AG04449 (cell line): Measurements from ENCODE around the gene MARVELD1.

Experiments
- CTCF ChIA-PET: fragments of 350-600 bp; formaldehyde crosslinking; extraction: SDS; loops from one replicate; lab custom pipeline; 2021; ENCODE audit warnings: antibody characterized with exemption; lab: Yijun Ruan, JAX
- POLR2A ChIA-PET: fragments of 400-600, 350-600 bp; formaldehyde crosslinking; extraction: SDS; loops from one replicate; lab custom pipeline; 2020; ENCODE audit warnings: antibody characterized with exemption, inconsistent platforms; lab: Yijun Ruan, JAX
- DNase-seq: peaks from one replicate; pipeline ENCODE4 v3.0.0-alpha.2; 2010; ENCODE audit warnings: low read depth, low spot score
- H3K4me3 ChIP-seq: 2 replicates; pipeline ENCODE4 v1.5.1; 2011; ENCODE audit warnings: low read depth, mild to moderate bottlenecking, control low read depth, low read length
- TF ChIP-seq, protein P1 (sequence below): IDR thresholded peaks from one replicate; pipeline ENCODE4 v1.5.1; 2011; ENCODE audit warnings: mild to moderate bottlenecking, moderate library complexity, low read length, control low read depth, inconsistent platforms; ENCODE audit not compliant: insufficient read depth; ENCODE audit errors: missing control alignments

The MARVELD1 gene

GRCh38 chr10:97714401-97715258, 1.1 kb downstream of the MARVELD1 start:
- H3K4me3 ChIP-seq, result peak overlapping the region; percentile 69
- ChIA-PET POLR2A (interaction anchor here (0.5 to 3.6 kb wide), 4 partner anchors 11 to 1695 kb away, joined by 3 to 46 read pairs (median 23); partner anchors contain the start of genes AVPI1 and ZFYVE27), CTCF (interaction anchor here (0.6 to 21.1 kb wide), 8 partner anchors 10 to 142 kb away, joined by 3 to 664 read pairs (median 80); partner anchors contain the start of genes ANKRD2, AVPI1 and ZFYVE27)
- TF ChIP-seq, protein P1, sequence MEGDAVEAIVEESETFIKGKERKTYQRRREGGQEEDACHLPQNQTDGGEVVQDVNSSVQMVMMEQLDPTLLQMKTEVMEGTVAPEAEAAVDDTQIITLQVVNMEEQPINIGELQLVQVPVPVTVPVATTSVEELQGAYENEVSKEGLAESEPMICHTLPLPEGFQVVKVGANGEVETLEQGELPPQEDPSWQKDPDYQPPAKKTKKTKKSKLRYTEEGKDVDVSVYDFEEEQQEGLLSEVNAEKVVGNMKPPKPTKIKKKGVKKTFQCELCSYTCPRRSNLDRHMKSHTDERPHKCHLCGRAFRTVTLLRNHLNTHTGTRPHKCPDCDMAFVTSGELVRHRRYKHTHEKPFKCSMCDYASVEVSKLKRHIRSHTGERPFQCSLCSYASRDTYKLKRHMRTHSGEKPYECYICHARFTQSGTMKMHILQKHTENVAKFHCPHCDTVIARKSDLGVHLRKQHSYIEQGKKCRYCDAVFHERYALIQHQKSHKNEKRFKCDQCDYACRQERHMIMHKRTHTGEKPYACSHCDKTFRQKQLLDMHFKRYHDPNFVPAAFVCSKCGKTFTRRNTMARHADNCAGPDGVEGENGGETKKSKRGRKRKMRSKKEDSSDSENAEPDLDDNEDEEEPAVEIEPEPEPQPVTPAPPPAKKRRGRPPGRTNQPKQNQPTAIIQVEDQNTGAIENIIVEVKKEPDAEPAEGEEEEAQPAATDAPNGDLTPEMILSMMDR, result no peak
- no peak for DNase-seq

GRCh38 chr10:97715259-97715874, 1.8 kb downstream of the MARVELD1 start:
- ChIA-PET CTCF (interaction anchor here (1.3 to 21.1 kb wide), 6 partner anchors 10 to 143 kb away, joined by 4 to 664 read pairs (median 80); partner anchors contain the start of genes ANKRD2, AVPI1 and ZFYVE27), POLR2A (interaction anchor here (0.5 to 3.6 kb wide), 4 partner anchors 10 to 1696 kb away, joined by 3 to 46 read pairs (median 21); partner anchors contain the start of gene AVPI1)
- TF ChIP-seq, protein P1, result no peak
- H3K4me3 ChIP-seq, result peak overlapping the region; percentile 69
- no peak for DNase-seq

DNA sequence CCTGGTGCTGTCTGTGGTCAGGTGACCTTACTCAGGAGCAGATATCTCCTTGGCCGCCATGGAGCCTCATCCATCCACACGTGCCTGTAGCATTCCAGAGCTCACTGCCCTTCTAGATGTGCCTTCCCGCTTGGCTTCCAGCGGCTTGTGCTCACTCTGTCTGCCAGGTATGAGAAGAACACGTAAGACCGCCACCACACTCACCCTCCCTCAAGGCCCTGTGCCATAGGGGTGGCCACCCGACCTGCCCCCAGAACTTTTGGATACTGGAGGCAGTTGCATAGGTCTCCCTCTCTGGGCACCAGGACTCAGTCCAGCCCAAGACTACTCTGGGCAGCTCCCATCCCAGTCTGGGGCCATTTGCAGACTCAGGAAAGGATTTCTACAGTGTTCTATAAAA, 4.1 kb downstream of the MARVELD1 start:
- POLR2A ChIA-PET, result interaction anchor here (1.4 kb wide), 1 partner anchor 34 kb away, joined by 3 read pairs; no protein-coding TSS in a partner anchor

GRCh38 chr10:97718178-97718577, 4.6 kb downstream of the MARVELD1 start:
- TF ChIP-seq, protein P1, result no peak
- no peak for DNase-seq
- no peak overlapping the region for H3K4me3 ChIP-seq
- ChIA-PET CTCF (interaction anchor here (3.1 to 21.1 kb wide), 5 partner anchors 8 to 34 kb away, joined by 19 to 664 read pairs (median 43); partner anchors contain the start of genes AVPI1 and ZFYVE27), POLR2A (interaction anchor here (1.4 kb wide), 1 partner anchor 34 kb away, joined by 3 read pairs; no protein-coding TSS in a partner anchor)

More for the DNA sequence above, 4.1 kb downstream of the MARVELD1 start:
- TF ChIP-seq, protein P1, result no peak
- DNase-seq, result no peak
- H3K4me3 ChIP-seq, result no peak overlapping the region
- CTCF ChIA-PET, result interaction anchor here (0.9 to 21.1 kb wide), 7 partner anchors 8 to 46 kb away, joined by 4 to 664 read pairs (median 37); partner anchors contain the start of genes AVPI1 and ZFYVE27

DNA sequence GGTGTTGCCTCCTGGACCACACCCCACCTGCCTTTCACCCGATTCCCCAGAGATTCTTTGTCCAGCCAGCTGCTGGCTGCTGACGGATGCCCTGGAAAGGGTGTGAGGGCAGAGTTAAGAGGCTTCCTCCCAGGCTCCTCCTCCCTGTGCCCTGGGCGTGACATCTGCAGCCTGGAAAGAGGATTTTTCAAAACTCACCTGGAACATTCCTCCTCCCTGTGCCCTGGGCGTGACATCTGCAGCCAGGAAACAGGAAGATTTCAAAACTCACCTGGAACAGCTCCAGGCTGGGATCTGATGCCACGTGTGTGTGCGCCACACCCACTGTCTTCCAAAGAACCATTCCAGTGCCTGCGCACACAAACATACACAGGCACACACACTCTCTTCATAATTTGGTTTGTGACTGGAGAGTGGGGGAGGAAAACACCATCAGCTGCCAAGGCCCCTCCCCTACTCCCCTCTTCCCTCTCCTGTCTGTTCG, 5.2 kb downstream of the MARVELD1 start:
- H3K4me3 ChIP-seq, result no peak overlapping the region
- CTCF ChIA-PET, result interaction anchor here (3.1 to 21.1 kb wide), 6 partner anchors 7 to 34 kb away, joined by 19 to 664 read pairs (median 69); partner anchors contain the start of genes AVPI1 and ZFYVE27

More for the DNA sequence above, 5.2 kb downstream of the MARVELD1 start:
- POLR2A ChIA-PET, result interaction anchor here (0.6 to 1.4 kb wide), 3 partner anchors 31 to 354 kb away, joined by 3 to 5 read pairs (median 3); partner anchors contain the start of gene AVPI1
- TF ChIP-seq, protein P1, result no peak
- DNase-seq, result no peak
